Activated T-helper 9 cell treated with anti-CD3 and anti-CD28 coated beads, Interleukin-2, amount 50 U/mL, for 16 hours (primary cell): ENCODE results near the gene FAM168B.
"Not testable (repeated sequence)": the region's sequence is repeated elsewhere in the genome, so short reads cannot be mapped to it uniquely, and the experiment has no call there.

Experiments
- DNase-seq: peaks from one replicate; pipeline ENCODE4 v3.0.0-alpha.2; 2020; ENCODE audit warnings: low read depth

FAM168B gene

DNA sequence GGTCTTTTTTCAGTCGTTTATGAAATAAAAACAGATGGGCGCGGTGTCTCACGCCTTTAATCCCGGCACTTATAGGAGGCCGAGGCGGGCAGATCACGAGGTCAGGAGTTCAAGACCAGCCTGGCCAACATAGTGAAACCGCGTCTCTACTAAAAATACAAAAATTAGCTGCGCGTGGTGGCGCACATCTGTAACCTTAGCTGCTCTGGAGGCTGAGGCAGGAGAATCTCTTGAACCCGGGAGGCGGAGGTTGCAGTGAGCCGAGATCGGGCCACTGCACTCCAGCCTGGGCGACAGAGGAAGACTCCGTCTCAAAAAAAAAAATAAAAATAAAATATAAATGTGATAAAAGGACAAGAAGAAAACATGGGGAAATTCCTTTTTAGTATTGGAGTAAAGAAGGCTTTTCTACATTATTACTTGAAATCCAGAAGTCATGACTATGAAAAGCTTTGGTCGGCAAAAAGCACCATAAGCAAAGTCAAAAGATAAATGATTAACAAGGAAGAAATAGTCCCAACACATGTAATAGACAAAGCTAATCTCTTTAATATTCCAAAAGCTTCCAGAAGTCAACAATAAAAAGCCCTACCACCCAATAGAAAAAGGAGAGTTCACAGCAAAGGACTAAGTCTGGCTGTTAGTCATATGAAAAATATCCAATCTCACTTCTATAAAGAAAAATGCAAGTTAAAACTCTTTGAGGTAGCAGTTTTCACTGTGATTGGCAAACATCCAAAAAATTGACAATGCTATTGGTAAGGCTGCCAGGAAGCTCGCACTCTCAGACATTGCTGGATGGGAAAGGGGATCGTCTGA lies 1.4 kb upstream of the FAM168B start:
- no peak for DNase-seq

DNA sequence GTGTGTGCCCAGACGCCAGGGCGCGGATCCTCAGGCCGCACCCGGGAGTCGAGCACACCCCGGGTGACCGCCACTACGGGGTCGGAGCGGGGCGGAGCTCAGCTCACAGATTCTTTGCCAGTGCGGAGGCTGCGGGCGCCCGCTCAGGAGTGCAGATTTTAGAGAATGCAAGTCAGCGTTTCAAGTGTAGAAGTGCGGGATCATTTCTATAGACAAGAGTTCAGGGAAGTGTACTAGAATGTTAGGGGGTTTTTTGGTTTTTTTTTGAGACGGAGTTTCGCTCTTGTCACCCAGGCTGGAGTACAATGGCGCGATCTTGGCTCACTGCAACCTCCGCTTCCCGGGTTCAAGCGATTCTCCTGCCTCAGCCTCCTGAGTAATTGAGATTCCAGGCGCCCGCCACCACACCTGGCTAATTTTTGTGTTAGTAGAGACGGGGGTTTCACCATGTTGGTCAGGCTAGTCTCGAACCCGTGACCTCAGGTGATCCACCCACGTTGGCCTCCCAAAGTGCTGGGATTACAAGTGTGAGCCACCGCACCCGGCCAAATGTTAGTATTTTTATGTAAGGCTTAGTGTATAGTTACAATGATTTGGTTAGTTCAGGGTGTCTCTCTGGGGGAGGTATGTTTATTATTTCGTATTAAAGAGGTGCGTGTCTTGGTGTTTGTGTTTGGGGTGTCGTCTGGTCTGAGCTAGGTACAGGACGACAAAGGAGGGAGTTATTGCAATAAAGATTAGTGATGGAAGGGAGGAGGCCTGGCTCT lies 619 bp upstream of the FAM168B start:
- no peak for DNase-seq

DNA sequence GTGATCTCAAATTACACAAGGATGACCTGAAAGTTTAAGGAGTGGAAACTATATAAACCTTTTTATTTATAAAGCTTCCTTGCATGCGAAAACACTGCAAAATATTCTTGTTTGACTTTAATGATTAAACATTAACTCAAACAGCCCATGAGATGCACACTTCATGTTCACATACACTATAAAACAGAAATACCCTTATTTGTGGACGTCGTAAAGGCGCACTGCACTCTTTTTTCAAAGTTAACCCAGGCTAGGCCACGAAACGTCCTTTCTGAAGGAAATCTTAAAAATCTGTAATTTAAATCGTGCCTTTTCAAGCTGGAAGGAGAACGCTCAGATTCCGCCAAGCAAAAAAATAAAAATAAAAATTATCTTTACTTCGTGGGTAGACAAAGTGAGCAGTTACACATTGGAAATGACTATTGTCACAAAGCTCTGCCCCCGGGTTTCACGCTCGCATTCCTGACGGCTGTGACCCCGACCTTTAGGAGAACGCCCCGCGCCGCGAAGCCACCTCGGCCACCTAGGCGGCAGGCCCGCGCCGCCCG lies 728 bp downstream of the FAM168B start:
- no peak for DNase-seq

DNA sequence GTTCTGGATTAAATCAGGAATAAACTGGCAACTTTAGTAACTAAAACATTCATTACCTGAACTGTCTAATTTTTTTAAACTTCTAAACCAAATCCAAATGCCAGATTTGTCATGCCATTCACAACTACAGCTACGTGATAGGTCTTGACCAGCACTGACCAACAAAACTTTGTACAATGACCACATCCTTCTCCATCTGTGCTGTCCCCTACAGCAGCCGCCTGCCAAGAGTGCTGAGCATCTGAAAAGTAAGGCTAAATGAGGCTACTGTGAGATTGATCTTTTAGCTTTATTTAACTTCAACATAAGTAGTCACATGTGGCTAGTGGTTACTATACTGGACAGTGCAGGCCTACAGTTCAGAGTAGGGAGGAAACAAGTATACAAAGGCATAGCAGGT lies 7.6 kb downstream of the FAM168B start:
- no peak for DNase-seq

DNA sequence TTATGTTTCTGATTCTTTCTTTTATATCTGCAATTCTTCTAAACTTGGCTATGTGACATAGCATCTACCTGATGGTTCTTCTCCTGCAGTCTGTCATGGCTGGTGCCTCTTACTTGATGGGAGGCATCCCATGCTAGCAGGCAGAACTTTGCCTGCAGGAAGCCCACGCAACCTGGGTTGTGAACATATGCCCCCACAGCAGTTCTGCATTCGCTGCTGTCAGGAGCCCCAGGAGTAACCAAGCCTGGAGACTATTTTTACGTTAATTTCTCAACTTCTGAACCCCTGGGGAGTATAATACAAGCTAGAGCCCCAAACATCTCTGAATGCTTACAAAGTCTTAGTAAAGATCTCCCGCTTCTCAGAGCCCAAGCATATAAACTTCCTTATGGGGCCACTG lies 12.1 kb downstream of the FAM168B start:
- no peak for DNase-seq

DNA sequence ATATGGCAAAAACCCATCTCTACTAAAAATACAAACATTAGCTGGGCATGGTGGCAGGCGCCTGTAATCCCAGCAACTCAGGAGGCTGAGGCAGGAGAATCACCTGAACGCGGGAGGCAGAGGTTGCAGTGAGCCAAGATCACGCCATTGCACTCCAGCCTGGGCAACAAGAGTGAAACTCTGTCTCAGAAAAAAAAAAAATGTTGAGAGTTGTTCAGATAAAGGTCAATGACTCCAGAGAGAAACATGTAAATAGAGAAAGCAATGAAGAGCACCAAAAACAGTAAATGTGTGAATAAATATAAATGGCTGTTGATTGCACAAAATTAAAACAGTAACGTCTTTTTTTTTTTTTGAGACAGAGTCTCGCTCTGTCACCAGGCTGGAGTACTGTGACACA lies 13.3 kb downstream of the FAM168B start:
- DNase-seq, result not testable (repeated sequence)

DNA sequence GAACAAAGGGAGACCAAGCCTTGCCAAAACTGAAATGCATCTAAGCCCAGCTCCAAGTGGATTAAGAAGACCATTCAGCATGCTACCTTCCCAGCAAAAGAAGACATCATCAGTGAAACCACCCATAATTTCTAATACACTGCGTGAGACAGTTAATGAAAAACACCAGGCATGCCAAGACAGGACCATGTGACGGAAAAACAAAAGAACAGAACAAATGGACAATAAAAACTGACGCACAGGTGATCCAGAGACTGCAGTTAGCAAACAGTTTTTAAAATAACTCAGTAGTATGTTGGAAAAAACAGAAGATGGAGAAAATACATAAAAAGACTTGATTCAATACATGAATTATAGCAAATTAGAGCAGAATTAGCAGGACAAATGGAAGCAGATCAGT lies 15.3 kb downstream of the FAM168B start:
- DNase-seq, result no peak

DNA sequence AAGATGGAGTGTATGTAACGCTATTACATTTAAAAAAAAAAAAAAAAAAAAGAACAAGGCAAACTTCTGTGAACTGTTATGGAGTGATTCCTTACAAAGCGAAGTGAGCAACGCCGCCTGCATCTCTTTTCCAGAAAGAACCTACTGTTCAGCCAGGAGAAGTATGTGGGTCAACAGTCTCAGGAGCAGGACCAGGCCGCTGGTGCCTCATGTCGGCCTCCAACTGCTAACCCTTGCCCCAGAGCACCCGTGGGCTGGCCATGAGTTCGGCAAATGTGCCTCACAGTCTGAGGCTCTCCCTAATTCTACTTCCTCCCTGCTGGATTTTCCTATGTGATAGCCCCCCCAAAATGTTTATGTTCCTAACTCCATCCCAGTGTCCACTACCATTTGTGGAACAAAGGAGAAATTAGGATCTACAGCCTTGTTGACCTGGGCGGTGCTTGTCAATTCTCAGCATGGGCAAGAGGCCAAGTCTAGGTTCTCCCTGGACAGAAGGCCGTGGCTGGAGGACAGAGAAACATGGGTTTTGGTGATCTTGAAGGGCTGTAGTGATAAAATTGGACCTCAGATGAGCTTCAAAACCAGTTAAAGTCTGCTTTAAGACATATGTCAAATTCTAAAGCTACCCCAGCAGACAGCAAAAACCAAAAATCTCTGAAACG lies 15.9 kb downstream of the FAM168B start:
- DNase-seq, result no peak

DNA sequence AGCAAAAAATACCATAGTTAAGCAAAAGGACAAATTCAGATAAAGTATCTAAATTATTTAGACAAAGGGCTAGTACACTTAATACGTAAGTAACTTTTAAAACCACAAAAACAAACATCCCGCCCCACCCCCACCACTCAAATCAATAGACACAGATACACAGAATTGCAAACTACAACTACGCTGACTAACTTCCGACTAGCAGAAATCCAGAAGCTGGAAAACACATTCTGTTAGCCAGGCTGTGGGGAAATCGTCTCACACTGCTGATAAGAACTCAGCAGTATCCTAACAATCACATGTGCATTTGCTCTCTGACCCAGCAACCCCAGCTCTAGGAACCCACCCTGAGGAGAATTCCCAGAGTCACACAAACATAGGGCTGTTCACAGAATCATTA lies 16.6 kb downstream of the FAM168B start:
- DNase-seq, result no peak

DNA sequence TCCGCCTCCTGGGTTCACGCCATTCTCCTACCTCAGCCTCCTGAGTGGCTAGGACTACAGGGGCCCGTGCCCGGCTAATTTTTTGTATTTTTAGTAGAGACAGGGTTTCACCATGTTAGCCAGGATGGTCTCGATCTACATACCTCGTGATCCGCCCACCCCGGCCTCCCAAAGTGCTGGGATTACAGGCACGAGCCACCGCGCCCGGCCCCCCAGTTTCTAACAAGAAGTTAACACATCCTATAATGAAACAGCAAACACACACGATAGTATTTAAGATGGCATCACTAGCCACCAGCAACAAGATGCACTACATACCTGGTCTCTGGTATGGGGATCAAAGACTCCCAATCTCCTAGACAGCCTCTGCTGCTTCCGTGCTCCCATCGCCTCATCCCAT lies 17.7 kb downstream of the FAM168B start:
- not testable (repeated sequence) for DNase-seq

DNA sequence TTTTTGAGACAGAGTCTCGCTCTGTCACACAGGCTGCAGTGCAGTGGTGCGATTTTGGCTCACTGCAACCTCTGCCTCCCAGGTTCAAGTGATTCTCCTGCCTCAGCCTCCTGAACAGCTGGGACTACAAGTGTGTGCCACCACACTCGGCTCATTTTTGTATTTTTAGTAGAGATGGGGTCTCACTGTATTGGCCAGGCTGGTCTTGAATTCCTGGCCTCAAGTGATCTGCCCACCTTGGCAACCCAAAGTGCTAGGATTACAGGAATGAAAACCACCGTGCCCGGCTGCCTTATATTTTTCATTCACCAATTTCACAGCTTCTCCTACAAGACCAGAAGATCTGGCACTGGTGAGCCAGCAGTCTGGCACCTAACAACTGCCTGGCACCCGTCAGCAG lies 25.1 kb downstream of the FAM168B start:
- not testable (repeated sequence) for DNase-seq

DNA sequence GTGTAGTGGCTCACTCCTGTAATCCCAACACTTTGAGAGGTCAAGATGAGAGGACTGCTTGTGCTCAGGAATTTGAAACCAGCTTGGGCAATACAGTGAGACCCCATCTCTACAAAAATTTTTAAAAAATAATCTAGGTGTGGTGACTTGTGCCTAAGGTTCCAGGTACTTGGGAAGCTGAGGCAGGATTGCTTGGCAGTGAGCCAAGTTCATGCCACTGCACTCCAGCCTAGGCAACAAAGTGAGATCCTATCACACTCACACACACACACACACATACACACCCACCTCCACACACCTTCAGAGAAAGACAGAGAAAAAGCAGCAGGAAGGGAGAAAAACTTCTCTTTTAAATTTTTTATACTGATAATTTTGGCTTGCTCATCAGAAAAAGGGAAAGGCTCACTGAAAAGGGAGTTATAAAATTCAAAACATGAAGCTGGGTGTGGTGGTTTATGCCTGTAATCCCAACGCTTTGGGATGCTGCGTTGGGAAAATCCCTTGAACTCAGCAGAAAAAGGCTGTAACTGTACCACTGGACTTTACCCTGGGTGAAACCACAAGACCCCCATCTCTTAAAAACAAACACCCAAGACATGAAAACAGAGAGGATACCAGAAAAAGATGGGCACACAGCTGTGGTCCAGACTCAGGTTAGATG lies 25.7 kb downstream of the FAM168B start:
- DNase-seq, result no peak

DNA sequence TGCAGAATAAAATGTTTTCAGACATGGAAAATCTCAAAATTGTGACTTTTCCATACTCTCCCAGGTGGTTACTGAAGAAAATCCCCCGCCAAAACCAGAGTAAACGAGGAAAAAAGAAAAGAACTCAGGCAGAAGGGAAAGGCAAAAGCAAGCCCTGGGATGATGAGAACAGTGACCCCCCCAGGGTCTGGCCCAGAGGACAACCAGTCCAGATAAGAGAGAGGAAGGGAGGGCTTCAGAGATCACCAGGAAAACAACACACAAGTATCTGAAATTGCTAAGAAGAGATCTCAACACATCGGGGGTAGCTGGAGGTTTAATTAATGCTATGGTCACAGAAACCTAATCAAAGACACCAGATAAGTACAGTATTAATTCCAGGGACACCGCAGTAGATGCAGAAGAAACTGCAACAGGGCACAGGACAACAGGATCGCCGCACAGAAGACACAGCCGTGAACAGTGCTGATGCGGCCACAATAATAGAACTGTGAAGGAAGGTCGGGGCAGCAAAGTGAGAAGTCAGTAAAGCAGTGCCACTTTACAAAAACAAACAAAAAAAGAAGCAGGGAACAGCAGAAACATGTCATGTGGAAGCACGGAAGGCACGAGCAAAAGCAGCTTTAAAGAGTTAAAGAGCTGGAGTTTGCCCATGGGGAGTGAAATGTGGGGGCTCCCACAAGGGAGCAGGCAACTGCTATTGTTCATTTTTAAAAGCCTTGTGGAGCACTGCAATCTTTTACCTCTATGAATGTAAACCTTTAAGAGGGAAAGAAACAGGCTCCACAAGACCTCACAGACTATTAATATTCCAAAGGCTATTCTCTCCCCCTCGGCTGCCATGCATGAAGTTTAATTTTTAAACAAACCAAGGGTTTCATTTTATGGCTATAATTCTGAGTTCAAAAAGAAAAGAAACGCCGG lies 28.4 kb downstream of the FAM168B start:
- DNase-seq, result no peak

DNA sequence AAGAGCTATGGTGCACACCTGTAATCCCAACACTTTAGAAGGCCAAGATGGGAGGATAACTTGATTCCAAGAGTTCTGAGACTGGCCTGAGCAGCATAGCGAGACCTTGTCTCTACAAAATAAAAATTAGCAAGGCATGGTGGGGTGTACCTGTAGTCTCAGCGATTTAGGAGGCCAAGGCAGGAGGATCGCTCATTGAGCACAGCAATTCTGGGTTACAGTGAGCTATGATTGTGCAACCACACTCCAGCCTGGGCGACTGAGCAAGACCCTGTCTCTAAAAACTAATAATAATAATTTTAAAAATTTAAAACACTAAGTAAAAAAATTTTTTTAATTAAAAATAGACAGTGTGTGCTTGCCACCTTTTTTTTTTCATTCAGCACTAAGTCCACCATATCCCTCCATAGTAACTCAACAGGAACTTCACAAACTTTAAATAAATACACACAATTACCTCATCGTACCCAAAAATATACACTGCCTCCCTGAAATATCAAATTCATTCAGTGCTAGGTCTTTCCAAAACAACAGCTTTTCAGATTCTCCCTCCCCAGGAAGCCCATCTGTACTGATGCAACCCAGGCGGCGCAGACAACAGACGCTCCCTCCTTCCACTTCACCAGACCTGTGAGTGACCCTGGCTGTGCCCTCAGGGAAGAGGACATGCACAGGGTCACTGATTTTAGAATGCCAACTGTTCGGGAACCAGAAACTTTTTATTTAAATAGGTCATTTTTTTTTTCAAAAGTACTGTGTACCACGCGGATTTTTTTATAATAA lies 29.6 kb downstream of the FAM168B start:
- DNase-seq, result no peak

DNA sequence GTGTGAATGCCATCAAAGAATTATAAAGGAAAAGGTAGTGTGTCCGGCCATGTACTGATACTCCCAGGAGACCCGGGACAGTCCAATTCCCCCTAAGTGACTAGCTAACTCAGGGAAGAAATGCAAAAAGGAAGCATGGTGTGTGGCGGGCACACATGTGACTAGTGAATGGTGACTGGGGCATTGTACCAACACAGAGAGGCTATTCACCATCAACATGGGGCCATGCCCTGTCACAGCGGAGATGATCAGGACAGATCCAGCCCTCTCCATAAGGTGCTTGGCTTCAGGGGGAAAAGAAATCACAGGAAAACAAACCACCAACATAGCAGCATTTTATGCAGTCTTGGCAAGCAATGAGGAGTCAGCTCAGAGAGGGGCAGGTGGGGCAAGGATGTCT lies 34.3 kb downstream of the FAM168B start:
- DNase-seq, result no peak

DNA sequence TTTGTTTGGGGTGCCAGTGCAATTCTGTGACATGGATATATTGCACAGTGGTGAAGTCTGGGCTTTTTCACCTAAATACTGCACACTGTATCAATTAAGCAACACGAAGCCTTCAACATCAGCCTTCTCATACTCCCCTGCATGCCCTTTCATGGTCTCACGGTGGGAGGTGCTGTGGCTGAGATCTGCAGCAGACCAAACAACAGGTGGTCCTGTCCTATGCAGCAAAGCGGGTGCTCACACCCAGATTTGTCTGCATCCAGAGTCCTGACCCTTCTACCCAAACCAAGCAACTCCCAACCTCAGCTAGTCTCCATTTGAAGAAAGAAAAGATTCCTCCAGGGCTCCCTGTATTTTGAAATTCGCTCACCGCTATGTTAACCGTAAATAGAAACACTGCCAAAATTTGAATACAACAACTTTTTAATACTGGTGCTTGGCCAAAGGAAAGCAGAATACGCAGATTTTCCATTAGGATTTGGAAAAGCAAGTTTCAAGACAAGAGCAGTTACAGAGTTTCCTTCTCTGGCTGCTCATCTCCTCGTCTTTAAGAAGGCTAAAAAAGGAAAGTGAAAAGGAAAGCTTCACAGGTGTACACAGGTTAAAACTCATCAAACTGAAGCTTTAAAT lies 34.9 kb downstream of the FAM168B start:
- DNase-seq, result no peak

DNA sequence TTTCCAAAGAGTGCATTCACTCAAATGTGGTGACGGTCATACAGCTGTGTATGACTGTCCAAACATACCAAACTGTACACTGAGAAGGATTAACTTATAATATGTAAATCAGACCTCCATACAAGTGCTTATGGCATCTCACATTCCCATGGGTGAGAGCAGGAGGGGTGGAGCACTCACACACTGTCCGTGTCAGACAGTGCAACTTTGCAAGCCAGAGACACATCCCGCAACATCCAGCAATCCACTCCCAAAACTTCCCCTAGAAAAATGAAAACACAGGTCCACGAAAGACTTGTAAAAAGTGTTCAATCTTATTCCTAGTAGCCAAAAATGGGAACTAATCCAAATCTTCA lies 36.4 kb downstream of the FAM168B start:
- no peak for DNase-seq

DNA sequence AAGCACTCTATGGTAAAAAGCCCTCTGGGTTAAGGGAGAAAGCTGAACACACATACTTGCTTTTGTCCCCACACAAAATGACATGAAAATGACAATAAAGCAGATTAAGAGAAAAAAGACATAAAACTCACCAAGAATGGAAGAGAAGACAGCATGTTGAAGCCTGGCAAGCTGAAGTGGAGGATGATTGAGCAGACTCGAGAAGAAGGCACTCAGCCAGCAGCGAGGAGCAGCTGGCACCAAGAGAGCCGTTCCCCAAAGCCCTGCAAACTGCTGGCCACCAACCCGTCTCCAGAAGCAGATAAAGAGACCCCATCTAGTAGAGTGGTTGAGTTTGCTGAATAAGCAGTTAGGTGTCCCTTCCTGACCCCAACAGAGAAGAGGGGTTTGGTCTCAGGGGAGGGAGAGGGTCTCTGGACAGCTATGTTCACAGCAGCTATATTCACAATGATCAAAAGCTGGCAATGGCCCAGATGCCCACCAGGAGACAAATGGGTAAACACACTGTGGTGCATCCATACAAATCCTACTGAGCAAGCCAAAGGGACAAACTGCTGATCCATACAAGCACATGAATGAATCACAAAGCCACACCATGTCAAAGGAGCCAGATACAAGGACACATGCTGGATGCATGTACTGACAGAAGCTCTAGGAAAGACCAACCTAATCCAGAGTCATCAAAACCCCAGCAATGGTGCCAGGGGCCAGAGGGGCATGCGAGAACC lies 36.9 kb downstream of the FAM168B start:
- no peak for DNase-seq
